Measurements from ENCODE around the gene PSME4.

DNA sequence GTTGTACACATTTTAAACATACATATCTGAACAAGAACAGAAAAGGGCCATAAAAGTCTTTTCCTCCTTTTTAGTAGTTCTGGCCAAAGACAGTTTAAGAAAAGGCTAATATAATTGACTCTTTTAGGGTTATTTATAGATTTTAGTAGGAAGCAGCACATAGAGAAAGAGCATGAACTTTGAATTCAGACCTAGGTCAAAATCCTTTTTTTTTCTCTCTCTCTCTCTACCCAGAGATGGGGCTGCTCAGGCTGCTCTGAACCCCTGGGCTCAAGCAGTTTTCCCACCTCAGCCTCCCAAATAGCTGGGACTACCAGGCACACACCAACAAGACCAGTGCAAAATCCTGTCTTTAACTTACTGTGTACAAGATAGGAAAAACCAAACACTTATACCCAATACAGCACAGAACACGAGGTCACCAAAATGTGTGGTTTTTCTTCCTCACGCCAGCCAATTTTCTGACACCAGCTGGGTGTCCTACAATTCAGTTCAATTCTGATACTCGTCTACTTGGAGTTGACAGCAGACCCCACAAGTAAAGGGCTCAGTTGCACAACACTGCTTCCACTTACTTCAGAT lies 151.8 kb downstream of the PSME4 start:
- TF ChIP-seq POLR2A (IDR thresholded peaks at IDR 0.05; ENCODE audit: low read length) = no peak
- no peak for TF ChIP-seq GATA1 (IDR thresholded peaks at IDR 0.05; ENCODE audit: low read depth, low read length)

All from erythroblast (primary cell).